SU-DHL-6 (cell line): ENCODE results near the gene RNU5D-1.
A peak's percentile ranks its signal among the peaks of the same experiment; 100 is the strongest.

Experiments used
- H2AFZ ChIP-seq: fragments of 200-600 bp; sonication (generic); 2 replicates; pipeline ENCODE4 v1.6.1; 2014; ENCODE audit warnings: low read depth, mild to moderate bottlenecking, moderate library complexity, mixed read lengths, antibody characterized with exemption, low read length; ENCODE audit not compliant: severe bottlenecking
- H3F3A ChIP-seq: fragments of 200-600 bp; shearing (Covaris generic); 2 replicates; pipeline ENCODE4 v1.6.0; 2016; ENCODE audit warnings: antibody characterized with exemption, mild to moderate bottlenecking; ENCODE audit not compliant: insufficient read depth
- H3K27ac ChIP-seq: fragments of 200-600 bp; sonication (generic); 2 replicates; pipeline ENCODE4 v1.5.1; 2016; ENCODE audit warnings: low read depth, mild to moderate bottlenecking, low read length, moderate library complexity, mixed read lengths
- H3K27me3 ChIP-seq: fragments of 200-600 bp; sonication (generic), shearing (Covaris generic); 2 replicates; pipeline ENCODE4 v1.6.0; 2014; ENCODE audit warnings: mild to moderate bottlenecking, low read length
- H3K36me3 ChIP-seq: fragments of 200-600 bp; sonication (generic); 2 replicates; pipeline ENCODE4 v1.6.1; 2014; ENCODE audit warnings: mild to moderate bottlenecking, low read length, mixed read lengths
- H3K4me2 ChIP-seq: fragments of 300-600, 200-600 bp; shearing (Covaris generic), sonication (generic); 2 replicates; pipeline ENCODE4 v1.6.0; 2014; ENCODE audit warnings: low read length, low read depth, mild to moderate bottlenecking; ENCODE audit not compliant: poor library complexity, severe bottlenecking
- H3K4me3 ChIP-seq: fragments of 200-600 bp; sonication (generic); 2 replicates; pipeline ENCODE4 v1.5.1; 2014; ENCODE audit warnings: antibody characterized with exemption, low read length, mild to moderate bottlenecking, mixed read lengths; ENCODE audit not compliant: insufficient read depth, poor library complexity, severe bottlenecking
- H3K79me2 ChIP-seq: fragments of 200-600 bp; sonication (generic); 2 replicates; pipeline ENCODE4 v1.6.1; 2014; ENCODE audit warnings: mild to moderate bottlenecking, low read length, moderate library complexity; ENCODE audit not compliant: insufficient read depth
- H3K9ac ChIP-seq: fragments of 200-600 bp; sonication (generic); 2 replicates; pipeline ENCODE4 v1.7.0; 2014; ENCODE audit warnings: mild to moderate bottlenecking, low read length
- H3K9me2 ChIP-seq: fragments of 200-600 bp; sonication (generic); replicated peaks from 2 replicates; pipeline ENCODE4 v1.6.1; 2014; ENCODE audit warnings: low read length; ENCODE audit not compliant: insufficient read depth
- H3K9me3 ChIP-seq: fragments of 200-600 bp; sonication (generic); 2 replicates; pipeline ENCODE4 v1.6.1; 2014; ENCODE audit warnings: low read length, mixed read lengths; ENCODE audit not compliant: insufficient read depth
- H4K20me1 ChIP-seq: fragments of 200-600 bp; sonication (generic); 2 replicates; pipeline ENCODE4 v1.6.1; 2014; ENCODE audit warnings: low read depth, mild to moderate bottlenecking, antibody characterized with exemption, low read length, moderate library complexity, mixed read lengths
- CTCF ChIP-seq: fragments of 200-600 bp; sonication (generic); IDR thresholded peaks from one replicate; pipeline ENCODE4 v1.5.1; 2017; ENCODE audit warnings: antibody characterized with exemption, mild to moderate bottlenecking, low read length, moderate library complexity; ENCODE audit not compliant: insufficient read depth, poor library complexity, severe bottlenecking
- EZH2phosphoT487 ChIP-seq: fragments of 200-600 bp; sonication (generic), shearing (Covaris generic); conservative IDR thresholded peaks from 2 replicates; pipeline ENCODE4 v1.6.1; 2018; ENCODE audit warnings: mild to moderate bottlenecking, antibody characterized with exemption, low read length, moderate library complexity, mixed read lengths

RNU5D-1 gene

GRCh38 chr1:44720281-44720680, 10.7 kb downstream of the RNU5D-1 start:
- Histone ChIP-seq H3K9me2 (no peaks in the 10 kb centered on the region), H3K9me3 (no peaks in the 10 kb centered on the region), H3K9ac (no peak overlapping the region), H3K79me2 (no peaks in the 10 kb centered on the region), H2AFZ (no peak overlapping the region), H3K27ac (peak overlapping the region; percentile 44), H3K36me3 (no peaks in the 10 kb centered on the region), H3K27me3 (no peaks in the 10 kb centered on the region), H3K4me2 (peak overlapping the region; percentile 0), H3K4me3 (no peak overlapping the region), H4K20me1 (no peaks in the 10 kb centered on the region), H3F3A (peaks cover 31% of the 10 kb centered on the region)
- no peak for TF ChIP-seq EZH2phosphoT487
- no peak for TF ChIP-seq CTCF

DNA sequence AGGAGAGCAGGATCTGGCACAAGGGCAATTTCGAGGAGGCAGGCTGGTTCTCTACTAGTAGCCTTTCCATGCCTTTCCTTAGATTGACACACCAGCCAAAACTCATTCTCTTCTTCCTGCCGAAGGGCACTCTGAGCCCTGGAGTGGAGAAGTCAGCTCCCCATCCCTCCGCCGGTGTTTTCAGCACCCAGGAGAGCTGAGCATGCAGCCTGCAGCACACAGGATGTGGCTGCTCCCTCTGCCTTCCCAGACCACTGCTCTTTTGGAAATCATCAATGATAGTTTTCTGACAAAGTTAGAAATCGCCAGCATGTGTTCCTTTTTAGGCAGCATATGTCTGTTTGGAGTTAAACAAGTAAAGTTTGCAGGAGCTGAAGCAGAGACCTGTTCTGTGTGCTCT, 11.7 kb downstream of the RNU5D-1 start:
- peaks cover 41% of the 10 kb centered on the region for H3F3A ChIP-seq
- H3K27me3 ChIP-seq = no peaks in the 10 kb centered on the region
- no peak overlapping the region for H3K4me2 ChIP-seq
- no peak overlapping the region for H3K9ac ChIP-seq
- no peaks in the 10 kb centered on the region for H3K9me3 ChIP-seq
- H2AFZ ChIP-seq = no peak overlapping the region
- TF ChIP-seq CTCF (no peak), EZH2phosphoT487 (no peak)
- no peaks in the 10 kb centered on the region for H3K9me2 ChIP-seq
- no peak overlapping the region for H3K27ac ChIP-seq
- H4K20me1 ChIP-seq = no peaks in the 10 kb centered on the region
- H3K36me3 ChIP-seq = no peaks in the 10 kb centered on the region
- H3K79me2 ChIP-seq = no peaks in the 10 kb centered on the region
- H3K4me3 ChIP-seq = no peak overlapping the region

GRCh38 chr1:44718091-44718490, 12.9 kb downstream of the RNU5D-1 start:
- H2AFZ ChIP-seq = no peak overlapping the region
- no peaks in the 10 kb centered on the region for H3K79me2 ChIP-seq
- H3K9me3 ChIP-seq = no peaks in the 10 kb centered on the region
- H3K4me3 ChIP-seq = no peak overlapping the region
- no peaks in the 10 kb centered on the region for H3K9me2 ChIP-seq
- H3K4me2 ChIP-seq = no peak overlapping the region
- H4K20me1 ChIP-seq = no peaks in the 10 kb centered on the region
- H3K27ac ChIP-seq = no peak overlapping the region
- H3K27me3 ChIP-seq = no peaks in the 10 kb centered on the region
- TF ChIP-seq CTCF (no peak), EZH2phosphoT487 (no peak)
- no peak overlapping the region for H3K9ac ChIP-seq
- no peaks in the 10 kb centered on the region for H3K36me3 ChIP-seq
- peaks cover 49% of the 10 kb centered on the region for H3F3A ChIP-seq

- H3K4me2 ChIP-seq = no peak overlapping the region
- peaks cover 50% of the 10 kb centered on the region for H3F3A ChIP-seq
- no peaks in the 10 kb centered on the region for H3K9me3 ChIP-seq
- H3K79me2 ChIP-seq = no peaks in the 10 kb centered on the region
- H4K20me1 ChIP-seq = no peaks in the 10 kb centered on the region
- no peaks in the 10 kb centered on the region for H3K27me3 ChIP-seq
- TF ChIP-seq CTCF (no peak), EZH2phosphoT487 (no peak)
- no peak overlapping the region for H3K4me3 ChIP-seq
- no peaks in the 10 kb centered on the region for H3K9me2 ChIP-seq
- H3K9ac ChIP-seq = no peak overlapping the region
- no peak overlapping the region for H2AFZ ChIP-seq
- H3K36me3 ChIP-seq = no peaks in the 10 kb centered on the region
- H3K27ac ChIP-seq = no peak overlapping the region
Measured at GRCh38 chr1:44717653-44718052, 13.3 kb downstream of the RNU5D-1 start.
